HG03060 (cell line): ENCODE data around the gene DDR1.
"Not testable (repeated sequence)": the region's sequence is repeated elsewhere in the genome, so short reads cannot be mapped to it uniquely, and the experiment has no call there.

ENCODE experiments used
- ATAC-seq: cut with Tn5 transposase; IDR thresholded peaks from one replicate; pipeline ENCODE4 v1.9.1; 2021; ENCODE audit warnings: low read depth, moderate number of reproducible peaks; ENCODE audit not compliant: unreplicated experiment

DDR1 gene

GRCh38 chr6:30852459-30852858 lies 31.9 kb upstream of the DDR1 start:
- ATAC-seq = not testable (repeated sequence)

GRCh38 chr6:30854285-30855040 lies 29.9 kb upstream of the DDR1 start:
- ATAC-seq = no peak

GRCh38 chr6:30855429-30856075 lies 28.8 kb upstream of the DDR1 start:
- ATAC-seq = no peak

GRCh38 chr6:30857112-30857511 lies 27.2 kb upstream of the DDR1 start:
- no peak for ATAC-seq

- no peak for ATAC-seq
Measured at GRCh38 chr6:30857549-30857948, 26.8 kb upstream of the DDR1 start.

- not testable (repeated sequence) for ATAC-seq
Measured at GRCh38 chr6:30859726-30860125, 24.6 kb upstream of the DDR1 start.

GRCh38 chr6:30861257-30862048 lies 22.9 kb upstream of the DDR1 start:
- no peak for ATAC-seq

GRCh38 chr6:30862156-30862875 lies 22.0 kb upstream of the DDR1 start:
- no peak for ATAC-seq

GRCh38 chr6:30864325-30864724 lies 20.0 kb upstream of the DDR1 start:
- no peak for ATAC-seq

GRCh38 chr6:30869241-30869749 lies 15.0 kb upstream of the DDR1 start:
- ATAC-seq = not testable (repeated sequence)

GRCh38 chr6:30870546-30870945 lies 13.8 kb upstream of the DDR1 start:
- ATAC-seq = no peak

- ATAC-seq = no peak
Measured at GRCh38 chr6:30871592-30872183, 12.6 kb upstream of the DDR1 start.

- ATAC-seq = no peak
Measured at GRCh38 chr6:30873137-30873640, 11.1 kb upstream of the DDR1 start.

GRCh38 chr6:30873795-30874194 lies 10.5 kb upstream of the DDR1 start:
- not testable (repeated sequence) for ATAC-seq

GRCh38 chr6:30875244-30876038 lies 8.9 kb upstream of the DDR1 start:
- ATAC-seq = no peak

GRCh38 chr6:30876039-30876730 lies 8.1 kb upstream of the DDR1 start:
- ATAC-seq = no peak

GRCh38 chr6:30877419-30878262 lies 6.7 kb upstream of the DDR1 start:
- ATAC-seq = no peak
